Activated CD4-positive, CD25-positive, alpha-beta regulatory T cell treated with anti-CD3 and anti-CD28 coated beads, Interleukin-2, amount 50 U/mL, for 24 hours (primary cell): ENCODE measurements around the gene PLK2.

Experiments
- ATAC-seq, 2 donors: fragments of 150-1000 bp; cut with Tn5 transposase; one replicate each; pipeline ENCODE4 v1.10.0; 2021; ENCODE audit warnings: mild to moderate bottlenecking in 1 of 2, moderate library complexity in 1 of 2

Gene PLK2

DNA sequence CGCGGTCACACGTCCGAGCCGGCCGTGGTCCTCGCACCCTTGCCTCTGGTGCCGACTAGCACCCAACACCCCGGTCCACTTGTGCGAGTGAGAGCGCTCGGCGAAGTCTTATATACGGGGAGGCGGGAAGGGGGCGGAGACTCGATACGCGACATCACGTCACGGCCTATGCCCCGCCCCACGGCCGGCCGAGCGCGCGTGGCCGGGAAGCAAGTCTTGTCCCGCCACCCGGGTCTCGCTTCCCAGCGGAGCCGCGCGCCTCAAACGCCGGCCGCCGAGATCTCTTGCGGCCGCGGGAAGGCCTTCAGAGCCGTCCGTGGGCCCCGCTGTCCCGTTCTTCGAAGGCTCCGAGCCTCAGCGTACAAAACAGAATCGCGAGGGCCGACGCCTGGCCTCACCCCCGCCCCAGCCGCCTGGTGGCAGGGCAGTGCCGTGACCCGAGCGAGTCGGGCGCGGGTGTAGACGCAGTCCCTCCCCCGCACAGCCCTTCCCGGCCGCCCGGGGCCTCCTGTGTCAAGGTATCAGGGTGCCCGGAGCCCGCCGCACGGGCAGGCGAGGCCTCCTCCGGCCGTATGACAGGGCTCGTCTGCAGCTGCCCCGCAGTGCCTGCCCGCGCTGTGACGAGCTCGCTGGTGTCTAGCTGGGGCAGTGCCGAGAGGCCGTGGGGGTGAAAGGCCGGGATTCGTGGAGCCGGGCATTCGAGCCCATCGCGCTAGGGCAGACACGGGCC lies at the start of gene PLK2:
PLK2 (minus strand) TSS at position 85 of the 730 bp plus-strand sequence. CDS start 127 bp downstream, outside the sequence.
- ATAC-seq: peak; percentile 77 to 80

DNA sequence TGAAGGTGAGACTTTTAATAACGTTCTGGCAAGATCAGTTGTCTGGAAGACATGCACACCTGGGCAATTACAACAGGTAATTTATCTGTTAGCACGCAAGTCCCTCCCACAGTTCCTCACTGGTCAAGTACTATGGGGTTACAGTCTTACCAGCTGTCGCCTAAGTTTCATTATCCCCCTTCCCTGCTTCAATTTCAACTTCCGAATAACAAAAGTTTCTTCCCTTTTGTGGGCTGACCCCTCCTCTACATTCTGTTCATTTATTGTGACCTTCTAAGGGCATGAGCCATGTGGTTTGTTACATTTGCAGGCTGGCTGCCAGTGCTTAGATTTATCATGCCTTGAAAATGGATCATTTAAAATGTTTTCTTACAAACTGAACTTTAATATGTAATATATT lies 47.8 kb upstream of the PLK2 start:
- no peak for ATAC-seq

DNA sequence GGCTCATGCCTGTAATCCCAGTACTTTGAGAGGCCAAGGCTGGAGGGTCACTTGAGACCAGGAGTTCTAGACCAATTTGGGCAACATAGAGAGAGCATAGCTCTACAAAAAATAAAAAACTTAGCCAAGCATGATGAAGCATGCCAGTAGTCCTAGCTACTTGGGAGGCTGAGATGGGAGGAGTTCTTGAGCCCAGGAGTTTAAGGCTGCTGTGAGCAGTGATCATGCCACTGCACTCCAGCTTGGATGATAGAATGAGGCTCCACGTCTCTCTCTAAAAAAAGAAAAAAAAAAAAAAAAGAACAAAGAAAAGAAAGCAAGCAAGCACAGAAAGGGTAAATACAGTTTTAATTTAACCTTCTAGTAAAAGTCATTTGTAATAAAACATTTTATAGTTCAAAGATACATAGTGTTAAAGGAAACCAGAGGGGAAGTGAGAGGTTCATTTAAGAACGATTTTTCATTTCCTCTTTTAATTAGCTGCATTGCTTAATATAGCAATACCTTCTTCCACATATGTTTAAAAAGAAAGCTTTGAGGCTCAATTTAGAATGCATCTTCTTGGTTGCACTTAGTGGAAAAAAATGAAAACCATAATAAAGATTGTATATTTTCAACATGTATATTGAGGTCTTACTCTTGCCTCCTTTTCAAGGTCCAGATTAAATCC lies 46.2 kb upstream of the PLK2 start:
- ATAC-seq: no peak

DNA sequence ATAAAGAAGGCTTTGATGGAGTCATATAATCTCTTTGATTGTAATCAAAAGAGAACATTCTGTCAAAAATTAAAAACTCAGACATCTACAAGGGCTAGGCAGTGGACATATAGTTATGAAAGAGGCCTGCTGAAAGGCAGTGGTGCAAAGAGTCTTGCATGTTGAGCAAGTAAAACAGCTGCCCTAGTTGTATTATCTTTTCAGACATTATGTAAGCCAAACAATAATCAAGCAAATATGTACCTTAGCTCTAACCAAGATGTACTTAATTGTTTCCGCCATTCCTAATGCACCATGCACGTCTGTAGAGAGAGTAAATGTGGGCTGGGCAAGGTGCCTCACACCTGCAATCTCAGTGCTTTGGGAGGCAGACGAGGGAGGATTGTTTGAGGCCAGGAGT lies 45.6 kb upstream of the PLK2 start:
- ATAC-seq: no peak

DNA sequence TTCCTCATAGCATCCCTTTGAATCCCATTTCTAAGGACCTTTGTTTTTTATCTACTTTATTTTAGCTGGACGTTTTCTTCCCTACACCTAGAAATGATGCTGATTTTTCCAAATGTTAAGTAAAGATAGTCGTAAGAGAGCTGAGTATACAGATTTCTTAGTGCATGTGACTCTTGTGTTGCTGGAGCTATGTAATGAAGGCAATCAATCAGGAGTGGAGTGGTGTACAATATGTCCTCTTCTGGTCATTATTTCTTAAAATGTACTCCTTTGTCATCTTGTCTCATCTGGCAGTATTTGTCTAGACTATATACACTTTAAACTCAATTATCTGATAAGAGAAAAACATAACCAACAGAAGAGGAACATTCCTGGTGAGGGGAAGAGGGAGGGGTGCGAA lies 44.9 kb upstream of the PLK2 start:
- no peak for ATAC-seq

DNA sequence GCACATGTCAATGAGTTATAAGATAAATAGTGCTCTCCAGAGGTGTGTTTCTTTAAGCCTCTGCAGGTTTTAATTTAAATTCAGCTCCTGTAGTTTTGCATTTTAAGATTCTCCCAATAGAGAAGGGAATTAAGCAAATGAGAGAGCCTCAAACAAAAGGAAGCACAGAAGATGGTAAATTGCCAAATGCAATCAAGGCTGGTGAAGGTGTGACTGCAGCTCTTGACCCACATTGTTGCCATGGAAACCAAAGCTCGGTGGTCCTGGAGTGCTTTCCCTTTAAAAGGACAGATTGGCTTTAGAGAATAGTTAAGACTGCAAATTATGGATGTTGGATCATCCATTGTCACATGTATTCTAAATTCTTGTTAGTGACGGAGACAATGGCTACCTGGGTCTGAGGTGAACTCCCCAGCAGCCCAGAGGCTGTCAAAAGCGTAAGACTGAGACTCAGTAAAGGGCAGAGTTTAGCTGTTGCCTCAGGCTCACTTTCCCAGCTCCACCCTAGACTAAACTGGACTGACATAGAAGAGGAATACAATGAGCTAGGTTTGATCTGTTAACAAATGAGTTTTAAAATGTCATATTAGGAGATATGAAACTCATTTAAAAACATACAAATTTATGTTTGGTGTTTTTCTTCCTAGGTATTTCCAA lies 43.6 kb upstream of the PLK2 start:
- no peak for ATAC-seq

DNA sequence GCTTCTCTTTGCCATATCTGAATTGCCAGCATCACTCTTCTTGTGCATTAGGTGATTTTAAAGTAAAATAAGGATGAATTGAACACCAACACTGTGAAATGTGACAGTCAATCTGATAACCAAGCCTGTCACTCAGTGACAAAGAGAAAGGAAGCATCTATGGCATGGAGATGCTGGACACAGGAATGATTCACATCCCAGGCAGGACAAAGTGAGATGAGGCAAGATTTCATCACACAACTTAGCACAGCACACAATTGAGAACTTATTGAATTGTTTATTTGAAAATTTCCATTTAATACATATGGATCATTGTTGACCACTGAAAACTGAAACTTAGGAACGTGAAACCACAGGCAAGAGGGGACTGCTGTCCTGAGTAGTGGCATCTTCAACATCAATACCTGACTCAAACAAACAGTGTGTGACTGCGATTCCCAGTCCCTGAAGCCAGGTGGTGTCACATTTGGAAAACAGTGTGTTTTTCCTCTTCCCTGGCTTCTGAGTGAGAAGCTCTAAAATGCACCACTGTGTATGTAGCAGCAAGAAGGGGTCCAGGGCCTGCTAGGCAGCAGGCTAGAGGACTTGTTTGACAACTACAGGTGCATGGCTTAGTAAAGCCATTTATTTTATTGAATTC lies 42.0 kb upstream of the PLK2 start:
- no peak for ATAC-seq

DNA sequence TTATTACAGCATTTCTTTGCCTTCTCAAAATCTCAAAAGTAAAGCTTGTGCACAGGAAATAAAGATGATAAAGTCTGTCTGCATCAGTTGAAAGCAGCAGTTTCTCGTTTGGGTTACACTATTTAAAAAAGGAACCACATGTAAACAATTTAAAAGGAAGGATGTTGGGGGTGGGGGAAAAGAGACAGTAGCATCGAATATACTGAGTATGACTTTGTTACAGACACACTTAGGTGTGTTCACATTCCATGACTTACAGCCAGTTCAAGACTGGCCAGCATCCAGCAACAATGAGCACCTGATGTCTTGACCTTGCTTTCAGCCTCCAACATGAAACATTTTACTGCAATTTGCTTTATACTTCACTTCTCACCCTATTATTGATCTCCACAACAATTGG lies 40.1 kb upstream of the PLK2 start:
- no peak for ATAC-seq

DNA sequence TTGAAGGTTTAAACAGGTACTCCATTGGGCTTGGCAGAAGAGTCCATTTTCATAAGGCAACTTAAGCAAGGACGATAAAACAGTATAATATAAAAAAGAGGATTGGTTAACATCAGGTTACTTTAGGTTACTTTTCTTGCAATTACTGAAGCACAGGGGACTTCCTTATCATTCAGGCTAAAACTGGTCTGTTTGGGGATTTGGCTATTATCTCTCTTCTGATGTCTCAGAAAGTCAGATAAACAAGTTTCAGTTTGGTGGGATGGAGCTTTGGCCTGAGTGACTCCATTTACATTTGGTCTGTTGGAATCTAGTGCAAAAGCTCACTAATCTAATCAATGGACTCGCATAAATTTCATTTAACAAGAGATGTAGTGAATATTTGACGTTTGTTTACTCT lies 39.3 kb upstream of the PLK2 start:
- no peak for ATAC-seq

DNA sequence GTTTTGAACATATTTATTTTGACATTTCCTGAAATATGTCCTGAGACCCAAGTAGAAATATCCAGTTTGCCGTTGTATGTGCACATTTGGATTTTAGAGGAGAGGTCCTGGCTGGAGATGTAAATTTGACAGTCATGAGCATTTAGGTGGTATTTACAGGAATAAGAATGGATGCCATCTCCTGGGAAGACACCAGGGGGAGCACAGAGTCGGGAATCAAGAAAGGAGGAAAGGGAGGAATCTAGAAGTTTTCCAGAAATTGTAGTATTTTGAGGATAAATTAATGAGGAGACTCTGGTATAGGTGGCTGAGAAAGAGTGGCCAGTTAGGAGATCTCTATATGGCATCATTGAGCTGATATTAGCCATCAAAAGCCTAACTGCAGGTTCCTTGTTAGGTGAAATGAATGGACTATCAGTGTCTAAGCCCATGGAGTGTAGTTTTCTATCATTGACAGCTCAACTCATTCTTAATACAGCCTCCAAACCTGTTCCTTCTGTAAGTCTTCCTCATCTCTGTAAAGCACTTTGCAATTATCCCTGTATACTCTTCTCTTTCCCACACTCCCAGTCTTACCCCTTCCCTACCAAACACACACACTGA lies 38.6 kb upstream of the PLK2 start:
- no peak for ATAC-seq

DNA sequence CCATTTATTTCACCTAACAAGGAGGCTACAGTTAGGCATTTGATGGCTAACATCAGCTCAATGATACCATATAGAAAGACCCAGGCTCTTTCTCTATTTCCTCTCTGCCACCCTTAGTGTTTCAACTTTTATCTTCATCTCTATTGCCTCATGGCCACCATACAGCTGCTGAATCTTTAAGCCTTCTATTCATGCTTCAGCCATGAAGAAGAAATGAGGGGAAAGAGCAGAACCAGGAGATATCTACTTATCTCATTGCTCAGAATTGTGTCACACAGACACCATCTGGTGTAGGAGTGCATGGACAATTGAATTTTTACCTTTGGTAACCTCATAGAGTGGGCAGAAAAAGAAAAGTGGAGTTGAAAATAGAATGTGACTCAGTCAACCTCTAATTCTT lies 38.0 kb upstream of the PLK2 start:
- ATAC-seq: no peak

DNA sequence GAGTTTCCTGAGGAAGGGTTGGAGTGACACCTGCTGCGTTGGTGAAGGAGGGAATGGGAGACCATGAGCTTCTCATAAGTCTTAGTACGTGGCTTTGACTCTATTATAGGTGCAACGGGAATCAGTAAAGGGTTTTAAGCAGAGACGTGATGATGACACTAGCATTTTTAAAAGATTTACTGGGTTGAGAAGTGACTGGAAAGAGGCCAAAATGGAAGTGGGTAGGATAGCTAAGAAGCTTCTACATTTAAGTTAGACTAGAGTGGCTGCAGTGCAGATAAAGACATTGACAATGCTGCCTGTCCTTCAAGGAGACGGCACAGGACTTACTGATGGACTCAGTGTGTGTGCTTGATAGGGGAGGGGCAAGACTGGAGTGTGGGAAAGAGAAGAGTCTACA lies 37.5 kb upstream of the PLK2 start:
- ATAC-seq: no peak

DNA sequence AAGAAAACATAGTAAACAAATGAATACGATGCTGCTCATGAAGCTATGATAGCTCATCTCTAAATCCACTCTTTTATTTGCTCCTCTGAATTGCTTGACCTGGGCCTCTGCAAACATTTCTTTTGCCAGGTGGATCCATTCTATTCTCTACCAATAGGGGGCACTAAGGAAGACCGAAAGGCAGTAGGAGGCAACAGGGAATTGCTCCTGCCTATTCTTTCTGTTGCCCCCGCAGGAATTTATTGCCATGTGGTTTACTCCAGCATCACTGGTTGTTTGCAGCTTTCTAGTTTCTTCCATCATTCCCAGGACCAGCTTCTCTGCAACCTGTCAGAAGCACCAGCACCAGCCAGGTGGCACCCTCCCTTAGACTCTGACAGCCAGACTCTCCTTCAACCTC lies 36.6 kb upstream of the PLK2 start:
- ATAC-seq: no peak

DNA sequence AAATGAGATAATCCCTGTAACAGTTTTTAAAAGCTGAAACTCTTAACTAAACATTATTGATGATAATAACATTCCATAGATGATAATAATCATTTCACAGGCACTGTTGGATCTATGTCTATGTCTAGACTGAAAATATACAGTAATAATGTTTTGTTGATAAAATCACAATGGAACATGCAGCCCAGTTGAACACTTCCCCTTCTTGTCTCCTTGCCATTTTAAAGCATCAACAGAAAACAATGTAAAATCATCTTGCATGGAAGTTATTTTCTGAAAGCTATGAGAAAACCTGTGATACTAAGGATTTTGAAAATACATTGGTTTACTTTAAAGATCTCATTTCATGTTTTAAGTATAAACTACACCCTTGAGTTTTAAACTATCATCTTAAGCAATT lies 33.3 kb upstream of the PLK2 start:
- no peak for ATAC-seq

DNA sequence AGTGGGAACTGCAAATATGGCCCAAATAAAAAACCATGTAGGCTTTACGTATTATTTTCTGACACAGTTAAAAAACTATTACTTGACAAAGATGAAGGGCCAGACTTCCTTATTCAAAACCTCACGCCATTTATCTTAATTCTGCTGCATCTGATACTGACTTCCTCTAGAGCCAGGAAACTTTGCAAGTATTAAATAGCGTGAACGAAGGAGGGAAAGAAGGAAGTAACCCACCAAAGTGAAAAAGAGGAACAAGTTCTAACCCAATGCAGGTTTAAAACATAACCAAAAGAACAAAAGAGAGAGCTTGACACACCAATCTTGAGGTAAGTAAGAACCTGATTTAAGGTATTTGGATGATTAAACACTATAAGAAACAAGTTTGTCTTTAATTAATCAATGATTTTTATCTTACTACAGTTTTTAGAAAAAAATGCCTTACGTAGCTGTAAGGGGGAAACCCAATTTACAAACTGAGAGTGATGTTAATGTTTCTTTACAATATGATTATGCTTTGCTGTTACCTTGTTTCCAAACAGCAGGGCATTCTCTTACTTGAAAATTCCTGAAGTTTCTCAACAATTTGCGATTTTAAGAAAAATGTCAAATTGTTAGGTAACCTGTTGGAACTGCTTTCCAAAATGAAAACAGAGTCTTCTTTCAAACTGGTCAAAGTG lies 31.5 kb upstream of the PLK2 start, which contains the start of gene GAPT:
GAPT (plus strand) TSS at position 220 of the 677 bp plus-strand sequence. CDS start 3,102 bp downstream, outside the sequence.
- no peak for ATAC-seq

DNA sequence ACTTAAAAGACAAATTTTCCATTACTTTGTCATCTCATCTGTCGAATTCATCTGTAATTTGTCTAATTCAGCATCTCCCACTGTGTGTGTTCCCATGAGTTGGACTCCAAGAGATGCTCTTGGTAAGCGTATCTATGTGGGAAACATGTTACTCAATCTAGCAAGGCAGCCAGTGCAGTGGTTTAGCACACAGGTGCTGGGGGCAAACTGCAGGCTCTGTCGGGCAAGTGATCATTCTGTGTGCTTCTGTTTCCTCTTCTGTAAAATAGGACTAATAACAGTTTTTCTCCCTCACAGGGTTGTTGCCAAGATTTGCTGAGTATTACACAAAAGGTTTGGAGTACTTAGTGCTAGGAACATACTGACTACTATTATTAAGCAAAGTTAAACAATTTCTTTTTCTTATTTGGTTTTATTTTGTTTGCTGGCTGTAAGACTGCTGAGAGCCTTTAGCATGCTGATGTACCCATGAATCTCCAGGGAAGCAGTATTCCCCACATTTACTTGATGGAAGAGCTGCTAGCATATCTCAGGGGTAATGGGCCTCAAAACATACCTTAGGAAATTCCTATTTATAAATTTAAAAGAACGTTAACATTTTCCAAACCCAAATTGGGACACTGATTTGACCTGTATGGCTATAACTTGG lies 30.6 kb upstream of the PLK2 start:
- no peak for ATAC-seq

DNA sequence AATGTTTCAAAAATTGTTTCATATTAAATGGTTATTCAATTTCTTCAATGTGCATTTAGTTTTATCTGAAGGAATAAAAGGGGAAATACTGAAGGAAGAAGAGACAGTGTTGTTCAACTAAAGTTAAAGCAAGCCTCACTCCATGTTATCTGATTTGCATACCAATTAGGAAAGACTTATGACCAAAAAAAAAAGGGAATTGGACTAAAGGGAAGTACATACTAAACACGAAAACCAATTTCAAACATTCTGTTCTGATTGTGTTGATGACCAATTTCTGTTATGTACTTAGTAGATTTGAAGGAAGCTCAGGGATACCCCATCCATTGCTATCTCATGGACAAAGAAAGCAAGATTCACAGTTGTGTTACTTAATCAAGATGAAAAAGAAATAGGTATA lies 26.4 kb upstream of the PLK2 start:
- no peak for ATAC-seq

DNA sequence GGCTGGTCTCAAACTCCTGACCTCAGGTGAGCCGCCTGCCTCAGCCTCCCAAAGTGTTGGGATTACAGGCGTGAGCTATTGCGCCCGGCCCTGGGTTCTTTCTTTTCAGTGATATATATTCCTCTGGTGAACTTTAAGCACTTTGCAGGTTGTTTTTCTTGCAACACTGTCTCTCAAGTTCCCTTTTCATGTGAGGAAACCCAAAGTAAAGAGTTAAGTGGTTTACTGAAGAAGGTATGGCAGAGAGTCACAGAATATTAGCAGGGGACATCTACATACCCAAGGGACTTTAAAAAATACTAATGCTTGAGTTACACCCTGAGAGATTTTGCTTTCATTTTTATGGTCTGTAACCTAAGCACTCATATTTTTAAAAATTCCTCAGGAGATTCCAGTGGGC lies 24.6 kb upstream of the PLK2 start:
- ATAC-seq: no peak

DNA sequence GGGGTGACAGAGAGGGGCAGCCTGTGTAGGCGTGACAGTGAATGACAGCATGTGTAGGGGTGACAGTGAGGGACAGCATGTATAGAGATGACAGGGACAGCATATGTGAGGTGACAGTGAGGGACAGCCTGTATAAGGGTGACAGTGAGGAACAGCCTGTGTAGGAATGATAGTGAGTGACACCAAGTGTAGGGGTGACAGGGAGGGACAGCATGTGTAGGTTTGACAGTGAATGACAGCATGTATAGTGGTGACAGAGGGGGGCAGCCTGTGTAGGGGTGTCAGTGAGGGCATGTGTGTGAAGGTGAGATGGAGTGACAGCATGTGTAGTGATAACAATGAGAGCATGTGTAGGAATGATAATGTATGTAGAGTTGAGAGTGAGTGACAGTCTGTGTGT lies 22.6 kb upstream of the PLK2 start:
- ATAC-seq: no peak

DNA sequence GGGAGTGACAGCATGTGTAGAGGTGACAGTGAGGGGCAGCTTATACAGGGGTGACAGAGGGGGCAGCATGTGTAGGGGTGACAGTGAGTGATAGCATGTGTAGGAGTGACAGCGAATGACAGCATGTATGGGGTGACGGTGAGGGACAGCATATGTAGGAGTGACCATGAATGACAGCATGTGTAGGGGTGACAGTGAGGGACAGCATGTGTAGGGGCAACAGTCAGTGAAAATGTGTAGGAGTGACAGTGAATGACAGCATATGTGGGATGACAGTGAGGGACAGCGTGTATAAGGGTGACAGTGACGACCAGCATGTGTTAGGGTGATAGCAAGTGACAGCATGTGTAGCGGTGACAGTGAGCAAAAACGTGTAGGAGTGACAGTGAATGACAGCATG lies 21.9 kb upstream of the PLK2 start:
- no peak for ATAC-seq

DNA sequence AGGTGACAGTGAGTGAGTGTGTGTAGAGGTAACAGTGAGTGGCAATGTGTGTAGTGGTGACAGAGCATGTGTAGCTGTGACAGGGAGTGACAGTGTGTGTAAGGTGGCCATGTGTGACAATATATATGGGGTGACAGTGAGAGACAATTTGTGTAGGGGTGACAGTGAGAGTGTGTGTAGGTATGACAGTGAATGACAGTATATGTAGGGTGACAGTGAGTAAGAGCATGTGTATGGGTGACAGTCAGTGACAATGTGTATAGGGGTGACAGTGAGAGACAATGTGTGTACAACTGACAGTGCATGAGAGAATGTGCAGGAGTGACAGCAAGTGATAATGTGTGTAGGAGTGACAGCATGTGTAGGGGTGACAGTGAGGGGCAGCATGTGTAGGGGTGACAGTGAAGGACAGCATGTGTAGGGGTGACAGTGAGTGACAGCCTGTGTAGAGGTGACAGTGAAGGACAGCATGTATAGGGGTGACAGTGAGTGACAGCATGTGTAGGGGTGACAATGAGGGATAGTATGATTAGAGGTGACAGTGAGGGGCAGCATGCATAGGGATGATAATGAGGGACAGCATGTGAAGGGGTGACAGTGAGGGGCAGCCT lies 21.3 kb upstream of the PLK2 start:
- ATAC-seq: no peak
